Measurements from ENCODE around the gene GRID2. TPM values are rescaled to one million over a fixed set of nuclear protein-coding genes. Genes with fewer than 3 reads are reported as not detected.

GRID2 gene
- total RNA-seq, 1 donor = not detected

GRCh38 chr4:93710847-93711430, 1407.2 kb downstream of the GRID2 start:
- no peak for TF ChIP-seq CTCF (IDR thresholded peaks at IDR 0.05; ENCODE audit: insufficient read depth, low read depth, low read length)
- no peak overlapping the region for H3K4me3 ChIP-seq (ENCODE audit: low read depth, low read length)
- no peak for DNase-seq (ENCODE audit: low read depth)

- H3K4me3 ChIP-seq (ENCODE audit: low read depth, low read length) = no peak overlapping the region
Measured at GRCh38 chr4:93718233-93718632, 1414.5 kb downstream of the GRID2 start.

GRCh38 chr4:93719552-93719951, 1415.8 kb downstream of the GRID2 start:
- no peak for TF ChIP-seq CTCF (IDR thresholded peaks at IDR 0.05; ENCODE audit: insufficient read depth, low read depth, low read length)
- DNase-seq (ENCODE audit: low read depth) = no peak

More at GRCh38 chr4:93718233-93718632, 1414.5 kb downstream of the GRID2 start:
- DNase-seq (ENCODE audit: low read depth) = no peak
- TF ChIP-seq CTCF (IDR thresholded peaks at IDR 0.05; ENCODE audit: insufficient read depth, low read depth, low read length) = no peak

GRCh38 chr4:93722446-93722845, 1418.7 kb downstream of the GRID2 start:
- TF ChIP-seq CTCF (IDR thresholded peaks at IDR 0.05; ENCODE audit: insufficient read depth, low read depth, low read length) = no peak
- H3K4me3 ChIP-seq (ENCODE audit: low read depth, low read length) = no peak overlapping the region
- DNase-seq (ENCODE audit: low read depth) = no peak

More at GRCh38 chr4:93719552-93719951, 1415.8 kb downstream of the GRID2 start:
- no peak overlapping the region for H3K4me3 ChIP-seq (ENCODE audit: low read depth, low read length)

- H3K4me3 ChIP-seq (ENCODE audit: low read depth, low read length) = no peak overlapping the region
- no peak for DNase-seq (ENCODE audit: low read depth)
- TF ChIP-seq CTCF (IDR thresholded peaks at IDR 0.05; ENCODE audit: insufficient read depth, low read depth, low read length) = no peak
Measured at GRCh38 chr4:93730251-93730650, 1426.5 kb downstream of the GRID2 start.

GRCh38 chr4:93730760-93731159, 1427.0 kb downstream of the GRID2 start:
- DNase-seq (ENCODE audit: low read depth) = no peak
- no peak overlapping the region for H3K4me3 ChIP-seq (ENCODE audit: low read depth, low read length)
- no peak for TF ChIP-seq CTCF (IDR thresholded peaks at IDR 0.05; ENCODE audit: insufficient read depth, low read depth, low read length)

- H3K4me3 ChIP-seq (ENCODE audit: low read depth, low read length) = no peak overlapping the region
- no peak for DNase-seq (ENCODE audit: low read depth)
- TF ChIP-seq CTCF (IDR thresholded peaks at IDR 0.05; ENCODE audit: insufficient read depth, low read depth, low read length) = no peak
Measured at GRCh38 chr4:93731456-93731855, 1427.7 kb downstream of the GRID2 start.
